ENCODE results near the gene NCR2. TPM values are rescaled to one million over a fixed set of nuclear protein-coding genes. Genes with fewer than 3 reads are reported as not detected.

Gene NCR2
- total RNA-seq, 1 experiment from 2014 or later: not detected

DNA sequence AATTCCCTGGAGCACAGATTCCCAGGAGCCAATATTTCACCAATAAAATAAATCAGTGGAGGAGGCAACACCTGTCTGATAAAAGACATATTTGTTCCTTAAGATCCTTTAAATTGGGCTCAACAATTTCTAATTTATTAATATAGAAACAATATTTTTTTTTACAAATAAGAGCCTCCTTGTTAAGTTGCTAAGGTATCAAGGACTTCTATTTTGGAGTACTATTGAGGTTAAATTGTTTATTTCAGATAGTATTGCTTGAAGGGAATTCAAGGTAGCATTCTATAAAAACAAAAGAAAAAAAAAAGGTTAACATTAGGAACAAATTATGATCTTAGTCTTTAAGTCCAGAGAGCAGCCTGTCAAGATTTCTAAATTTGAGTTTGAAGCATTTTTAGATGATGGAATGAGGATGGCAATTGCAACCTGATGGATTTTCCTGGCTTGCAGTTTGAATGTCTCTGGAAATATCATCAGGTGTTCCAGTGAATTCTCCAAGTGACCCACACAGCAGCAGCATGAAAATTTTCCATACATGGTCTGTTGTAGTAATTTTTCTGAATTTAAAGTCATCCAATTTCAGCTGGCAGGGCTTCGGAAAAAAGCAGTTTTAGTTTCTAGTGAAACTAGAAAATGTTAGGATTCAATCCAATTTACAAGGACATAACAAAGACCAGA, 19.3 kb upstream of the NCR2 start:
- Mint-ChIP-seq H3K4me3 (no peak overlapping the region), H3K27me3 (ENCODE audit: low read depth) (peaks cover 29% of the 10 kb centered on the region), H3K27ac (no peak overlapping the region), H3K9me3 (no peaks in the 10 kb centered on the region; a peak in 1 of 5 replicates), H3K4me1 (peaks cover 26 to 33% of the 10 kb centered on the region in 2 experiments), H3K36me3 (ENCODE audit: insufficient read depth in 1 of 3, low read depth in 3 of 3) (no peaks in the 10 kb centered on the region)
- no peak overlapping the region for H3K23ac ChIP-seq (ENCODE audit: insufficient read length, low read depth, low read length)
- H3K27ac ChIP-seq (ENCODE audit: insufficient read length, low read depth, low read length): no peak overlapping the region
- H2BK5ac ChIP-seq (ENCODE audit: insufficient read length, low read length): no peak overlapping the region
- no CpG with 5 or more reads among the region's 1 CpG for WGBS (ENCODE audit: extremely low coverage, insufficient read length, low lambda C conversion rate)
- H3K9ac ChIP-seq (ENCODE audit: extremely low read depth, insufficient read length, low read length): no peak overlapping the region
- TF ChIP-seq, protein P1, sequence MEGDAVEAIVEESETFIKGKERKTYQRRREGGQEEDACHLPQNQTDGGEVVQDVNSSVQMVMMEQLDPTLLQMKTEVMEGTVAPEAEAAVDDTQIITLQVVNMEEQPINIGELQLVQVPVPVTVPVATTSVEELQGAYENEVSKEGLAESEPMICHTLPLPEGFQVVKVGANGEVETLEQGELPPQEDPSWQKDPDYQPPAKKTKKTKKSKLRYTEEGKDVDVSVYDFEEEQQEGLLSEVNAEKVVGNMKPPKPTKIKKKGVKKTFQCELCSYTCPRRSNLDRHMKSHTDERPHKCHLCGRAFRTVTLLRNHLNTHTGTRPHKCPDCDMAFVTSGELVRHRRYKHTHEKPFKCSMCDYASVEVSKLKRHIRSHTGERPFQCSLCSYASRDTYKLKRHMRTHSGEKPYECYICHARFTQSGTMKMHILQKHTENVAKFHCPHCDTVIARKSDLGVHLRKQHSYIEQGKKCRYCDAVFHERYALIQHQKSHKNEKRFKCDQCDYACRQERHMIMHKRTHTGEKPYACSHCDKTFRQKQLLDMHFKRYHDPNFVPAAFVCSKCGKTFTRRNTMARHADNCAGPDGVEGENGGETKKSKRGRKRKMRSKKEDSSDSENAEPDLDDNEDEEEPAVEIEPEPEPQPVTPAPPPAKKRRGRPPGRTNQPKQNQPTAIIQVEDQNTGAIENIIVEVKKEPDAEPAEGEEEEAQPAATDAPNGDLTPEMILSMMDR (conservative IDR thresholded peaks at IDR 0.05): no peak
- H3K79me1 ChIP-seq (ENCODE audit: insufficient read depth, low read depth, low read length, poor library complexity, severe bottlenecking): no peaks in the 10 kb centered on the region
- no peak overlapping the region for H3K14ac ChIP-seq (ENCODE audit: insufficient read depth, low read length)
- H2BK12ac ChIP-seq (ENCODE audit: insufficient read length, low read depth, low read length): no peak overlapping the region
- no peaks in the 10 kb centered on the region for H4K20me1 ChIP-seq (ENCODE audit: control insufficient read depth, insufficient read depth, insufficient read length)
- H3T11ph ChIP-seq (ENCODE audit: low read length): no peak overlapping the region
- H2BK15ac ChIP-seq (ENCODE audit: low read depth, low read length): no peak overlapping the region
- H3K4me1 ChIP-seq (ENCODE audit: insufficient read depth, low read length): peaks cover 4% of the 10 kb centered on the region; the same call in 1 of the 2 replicates
- no peak overlapping the region for H3K18ac ChIP-seq (ENCODE audit: insufficient read length, low read depth, low read length)
- no peak overlapping the region for H2BK20ac ChIP-seq (ENCODE audit: low read depth, low read length, poor library complexity, severe bottlenecking)
- no peak overlapping the region for H2BK120ac ChIP-seq (ENCODE audit: low read depth, low read length, poor library complexity, severe bottlenecking)
- no peak overlapping the region for H3K4me2 ChIP-seq (ENCODE audit: insufficient read depth, insufficient read length, low read length)
- no peak overlapping the region for H3K4ac ChIP-seq (ENCODE audit: low read depth, low read length)
- no peak overlapping the region for H4K91ac ChIP-seq (ENCODE audit: insufficient read length, low read depth, low read length)
- no peak overlapping the region for H2AK5ac ChIP-seq (ENCODE audit: insufficient read length, low read length)
- peaks cover 12% of the 10 kb centered on the region for H3K23me2 ChIP-seq (ENCODE audit: insufficient read length, low read depth, low read length, poor library complexity, severe bottlenecking)
- no peaks in the 10 kb centered on the region for H3K9me3 ChIP-seq (ENCODE audit: control insufficient read depth, low read depth, low read length)
- DNase-seq: no peak
- H4K8ac ChIP-seq (replicated peaks; ENCODE audit: insufficient read length, low read depth, low read length): no peak overlapping the region
- no peaks in the 10 kb centered on the region for H3K27me3 ChIP-seq (ENCODE audit: insufficient read depth, low read length)
- no peak overlapping the region for H2AFZ ChIP-seq (ENCODE audit: low read length)
- H4K5ac ChIP-seq (ENCODE audit: insufficient read length, low read depth, low read length): no peak overlapping the region
- no peaks in the 10 kb centered on the region for H3K79me2 ChIP-seq (ENCODE audit: insufficient read depth, low read length)
- H3K56ac ChIP-seq (ENCODE audit: insufficient read length, low read depth, low read length): no peak overlapping the region

Measured in H9 (cell line).